Ureter (tissue), 1 donor: Measurements from ENCODE around the gene KCNH6. TPM values are rescaled to one million over a fixed set of nuclear protein-coding genes. Genes with fewer than 3 reads are reported as not detected.

Experiments used
- DNase-seq: peaks from one replicate; pipeline ENCODE4 v3.0.0-alpha.2; 2020; ENCODE audit warnings: low spot score
- total RNA-seq: library from RNA; stranded (reverse); gene quantifications from one replicate; pipeline ENCODE4 v1.2.4, GENCODE V29; 2023
- donor health status: DM: yes; HTN: yes; CAD: no.

KCNH6 gene
- total RNA-seq, 1 donor from 2014 or later: not detected

DNA sequence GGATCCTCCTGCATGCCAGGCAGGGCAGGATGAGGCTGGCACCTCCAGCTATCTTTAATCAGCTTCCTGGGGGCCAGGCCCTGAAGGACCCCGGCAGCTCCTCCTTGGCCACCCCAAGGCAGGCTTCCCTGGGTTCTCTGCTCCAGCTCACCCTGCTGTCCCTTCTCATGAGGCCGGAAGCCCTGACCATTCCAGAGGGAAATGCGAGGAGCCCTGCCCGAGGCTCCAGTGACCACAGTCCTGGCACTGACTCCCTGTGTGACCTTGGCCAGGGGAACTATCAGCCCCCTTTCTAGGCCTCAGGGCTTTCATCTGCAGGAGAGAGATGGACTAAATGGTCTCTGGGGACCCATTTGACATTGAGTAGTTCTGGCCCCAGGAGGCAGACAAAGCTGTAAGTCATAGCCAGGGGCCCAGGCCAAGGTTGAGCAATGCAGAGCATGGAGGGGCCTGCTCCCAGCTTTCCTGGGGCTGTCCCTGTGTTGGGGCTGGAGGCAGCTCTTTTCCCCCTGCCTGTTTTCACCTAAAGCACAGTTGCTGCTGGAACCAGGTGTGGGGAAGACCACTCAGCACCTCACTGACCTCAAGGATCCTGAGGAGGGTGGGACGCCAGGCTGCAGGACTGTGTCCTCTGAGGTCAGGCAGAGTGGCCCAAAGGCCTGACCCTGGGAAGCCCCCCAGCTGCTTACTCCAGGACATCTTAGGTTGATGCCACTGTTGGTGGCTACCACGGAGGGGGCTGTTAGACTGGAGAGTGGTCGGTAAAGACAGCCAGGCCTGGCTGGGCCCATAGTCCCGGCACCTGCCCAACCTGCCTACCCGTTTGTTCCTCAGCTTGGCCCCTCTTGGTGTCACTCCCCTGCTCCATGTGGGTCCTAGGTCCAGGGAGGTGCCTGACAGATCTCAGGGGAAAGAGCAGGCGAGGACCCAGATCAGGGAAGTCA, 8.1 kb downstream of the KCNH6 start:
- DNase-seq: no peak

DNA sequence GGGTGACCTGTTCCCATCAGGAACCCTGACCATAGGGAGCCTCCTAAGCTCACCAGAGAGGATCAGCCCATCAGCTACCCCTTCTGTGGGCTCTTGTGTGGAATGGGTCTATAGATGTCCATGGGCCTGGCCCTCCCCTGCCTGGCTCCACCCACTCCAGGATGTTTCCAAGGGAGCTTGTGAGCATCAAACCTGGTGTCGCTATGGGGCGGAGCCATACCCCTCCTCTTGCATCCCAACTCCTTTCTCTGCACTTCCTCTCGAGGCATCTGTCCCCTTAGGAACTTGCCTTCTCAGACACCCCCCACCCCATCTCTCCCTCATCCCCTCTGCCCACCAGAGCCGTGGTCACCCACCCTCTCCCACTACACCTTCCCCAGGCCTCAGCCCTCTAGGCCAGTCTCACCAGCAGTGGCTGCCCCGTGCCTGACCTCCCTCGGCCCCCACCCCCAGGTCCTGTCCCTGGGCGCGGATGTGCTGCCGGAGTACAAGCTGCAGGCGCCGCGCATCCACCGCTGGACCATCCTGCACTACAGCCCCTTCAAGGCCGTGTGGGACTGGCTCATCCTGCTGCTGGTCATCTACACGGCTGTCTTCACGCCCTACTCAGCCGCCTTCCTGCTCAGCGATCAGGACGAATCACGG, 10.4 kb downstream of the KCNH6 start:
- DNase-seq: no peak

DNA sequence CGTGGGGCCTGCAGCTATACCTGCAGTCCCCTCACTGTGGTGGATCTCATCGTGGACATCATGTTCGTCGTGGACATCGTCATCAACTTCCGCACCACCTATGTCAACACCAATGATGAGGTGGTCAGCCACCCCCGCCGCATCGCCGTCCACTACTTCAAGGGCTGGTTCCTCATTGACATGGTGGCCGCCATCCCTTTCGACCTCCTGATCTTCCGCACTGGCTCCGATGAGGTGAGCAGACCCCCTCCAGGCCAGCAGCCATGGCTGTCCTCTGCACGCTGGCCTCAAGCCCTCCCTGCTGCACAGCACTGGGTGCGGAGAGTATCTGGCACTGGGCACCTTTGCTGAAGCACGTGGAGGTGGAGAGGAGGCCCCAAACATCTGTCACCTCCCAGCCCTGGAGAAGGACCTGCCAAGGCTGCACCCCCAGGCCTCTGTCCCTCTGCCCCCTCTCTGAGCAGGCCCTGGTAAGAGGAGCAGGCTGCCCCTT, 11.0 kb downstream of the KCNH6 start:
- no peak for DNase-seq

DNA sequence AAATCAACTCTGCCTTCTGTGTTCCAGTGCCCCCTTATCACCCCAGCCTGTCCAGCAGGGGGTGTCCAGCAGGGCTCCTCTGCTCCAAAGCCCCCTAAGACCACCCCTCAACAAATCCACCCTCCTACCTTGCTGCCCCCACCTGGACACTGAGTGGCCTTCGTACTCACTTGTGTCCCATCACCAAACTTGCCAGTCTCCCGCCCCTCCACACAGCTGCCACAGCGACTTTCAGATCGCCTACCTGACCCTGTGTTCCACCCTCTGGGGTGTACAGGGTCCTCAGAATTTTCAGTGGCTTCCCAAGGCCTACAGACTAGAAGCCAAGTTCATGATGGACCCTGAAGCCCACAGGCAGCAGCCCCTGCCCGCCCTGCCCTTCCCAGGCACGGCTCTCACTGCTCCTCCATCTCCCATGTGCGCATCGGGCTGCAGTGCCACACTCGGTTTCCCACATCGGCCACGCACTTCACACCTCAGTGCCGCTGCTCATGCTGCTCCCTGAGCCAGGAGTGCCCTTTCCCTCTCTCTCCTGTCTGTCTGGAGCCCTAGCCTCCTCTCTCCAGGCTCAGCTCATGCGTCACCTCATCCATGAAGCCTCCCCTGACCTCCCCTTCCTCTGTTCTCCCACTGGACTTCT, 11.8 kb downstream of the KCNH6 start:
- DNase-seq: no peak

DNA sequence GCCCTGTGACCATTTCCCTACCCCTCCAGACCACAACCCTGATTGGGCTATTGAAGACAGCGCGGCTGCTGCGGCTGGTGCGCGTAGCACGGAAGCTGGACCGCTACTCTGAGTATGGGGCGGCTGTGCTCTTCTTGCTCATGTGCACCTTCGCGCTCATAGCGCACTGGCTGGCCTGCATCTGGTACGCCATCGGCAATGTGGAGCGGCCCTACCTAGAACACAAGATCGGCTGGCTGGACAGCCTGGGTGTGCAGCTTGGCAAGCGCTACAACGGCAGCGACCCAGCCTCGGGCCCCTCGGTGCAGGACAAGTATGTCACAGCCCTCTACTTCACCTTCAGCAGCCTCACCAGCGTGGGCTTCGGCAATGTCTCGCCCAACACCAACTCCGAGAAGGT, 12.5 kb downstream of the KCNH6 start:
- no peak for DNase-seq

DNA sequence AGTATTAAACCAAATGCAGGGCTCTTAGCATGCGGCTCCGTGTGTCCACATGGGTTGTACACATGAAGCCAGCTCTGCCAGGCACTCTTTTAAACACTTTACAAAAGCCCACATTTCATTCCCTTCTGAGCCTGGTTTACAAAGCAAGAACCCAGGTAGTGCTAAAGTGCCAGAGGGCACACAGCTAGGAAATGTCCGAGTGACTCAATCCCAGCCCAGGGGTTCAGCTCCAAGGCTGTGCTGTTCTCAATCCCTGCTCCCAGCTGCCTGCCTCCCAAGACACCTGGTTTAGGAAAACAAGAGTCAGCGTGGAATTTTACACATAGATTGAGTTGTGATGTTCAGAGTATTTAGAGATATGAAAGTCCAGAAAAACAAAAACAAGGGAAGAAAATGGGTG, 13.8 kb downstream of the KCNH6 start:
- no peak for DNase-seq

DNA sequence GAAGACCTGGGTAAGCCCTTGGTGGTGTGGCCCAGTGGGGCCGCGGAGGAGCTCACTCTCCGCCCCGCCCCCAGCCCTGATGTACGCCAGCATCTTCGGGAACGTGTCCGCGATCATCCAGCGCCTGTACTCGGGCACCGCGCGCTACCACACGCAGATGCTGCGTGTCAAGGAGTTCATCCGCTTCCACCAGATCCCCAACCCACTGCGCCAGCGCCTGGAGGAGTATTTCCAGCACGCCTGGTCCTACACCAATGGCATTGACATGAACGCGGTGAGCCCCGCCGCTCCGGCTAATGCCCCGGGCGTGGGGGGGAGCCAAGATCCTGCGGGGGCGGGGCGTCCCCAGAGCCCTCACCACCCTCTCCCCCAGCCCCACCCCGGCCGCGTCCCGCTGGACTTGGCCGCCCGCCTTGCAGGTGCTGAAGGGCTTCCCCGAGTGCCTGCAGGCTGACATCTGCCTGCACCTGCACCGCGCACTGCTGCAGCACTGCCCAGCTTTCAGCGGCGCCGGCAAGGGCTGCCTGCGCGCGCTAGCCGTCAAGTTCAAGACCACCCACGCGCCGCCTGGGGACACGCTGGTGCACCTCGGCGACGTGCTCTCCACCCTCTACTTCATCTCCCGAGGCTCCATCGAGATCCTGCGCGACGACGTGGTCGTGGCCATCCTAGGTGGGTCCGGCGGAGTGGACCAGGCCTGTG, 15.0 kb downstream of the KCNH6 start:
- no peak for DNase-seq

DNA sequence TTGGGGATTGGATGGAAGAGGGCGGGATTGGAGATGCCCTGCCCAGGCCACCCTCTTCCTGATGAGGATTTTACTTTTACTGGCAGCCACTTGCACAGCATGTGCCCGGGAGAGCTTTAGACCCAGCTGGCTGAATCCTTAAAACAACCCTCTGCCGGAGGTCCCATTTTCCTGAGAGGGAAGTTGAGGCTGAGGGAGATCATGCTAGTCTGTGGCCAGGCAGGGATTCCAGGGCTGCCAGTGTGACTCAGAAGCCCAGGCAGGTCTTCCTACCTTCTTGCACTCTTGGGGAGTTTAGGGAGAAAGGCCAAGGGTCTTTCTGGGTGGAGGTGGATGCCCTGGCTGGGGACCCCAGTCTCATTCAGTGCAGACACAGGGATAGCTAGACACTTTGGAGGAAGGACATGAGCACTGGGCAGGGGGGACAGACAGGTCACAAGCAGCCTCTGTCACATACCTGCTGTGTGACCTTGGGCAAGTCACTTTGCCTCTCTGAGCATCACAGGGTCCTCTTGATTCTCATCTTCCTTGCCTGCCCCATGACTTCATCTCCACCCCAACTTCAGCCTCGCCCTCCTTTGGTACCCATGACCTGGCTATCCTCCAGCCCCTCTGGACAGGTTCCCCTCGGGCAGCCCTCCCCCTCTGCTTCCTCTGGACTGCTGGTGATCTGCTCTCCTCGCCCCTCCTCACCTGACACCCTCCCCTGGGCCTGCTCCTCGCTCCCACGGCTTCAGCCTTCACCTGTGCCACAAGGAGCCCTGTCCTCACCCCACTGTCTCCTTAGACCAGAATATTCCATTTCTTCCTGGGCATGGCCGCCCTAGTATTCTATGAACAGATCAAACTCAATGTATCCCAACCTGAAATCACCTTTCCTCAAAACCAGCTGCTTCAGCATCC, 15.8 kb downstream of the KCNH6 start:
- DNase-seq: no peak

DNA sequence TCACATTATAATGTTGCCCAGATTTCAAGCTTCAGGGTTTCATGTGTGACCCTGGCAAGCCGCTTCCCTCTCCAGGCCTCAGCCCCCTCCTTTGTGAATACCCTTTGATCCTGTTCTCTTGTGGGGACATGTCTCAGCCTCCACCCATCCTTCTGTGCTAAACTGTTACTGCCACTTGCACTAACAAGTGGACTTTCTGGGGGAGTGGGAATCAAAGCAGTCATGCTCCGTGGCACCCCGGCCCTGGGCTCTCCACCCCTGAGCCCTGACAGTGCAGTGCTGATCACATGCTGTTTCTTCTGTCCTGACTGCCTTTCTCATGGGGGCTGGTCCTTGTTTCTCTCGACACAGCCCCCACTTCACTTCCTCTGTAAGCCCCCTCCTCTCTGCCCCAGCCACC, 17.4 kb downstream of the KCNH6 start:
- no peak for DNase-seq

DNA sequence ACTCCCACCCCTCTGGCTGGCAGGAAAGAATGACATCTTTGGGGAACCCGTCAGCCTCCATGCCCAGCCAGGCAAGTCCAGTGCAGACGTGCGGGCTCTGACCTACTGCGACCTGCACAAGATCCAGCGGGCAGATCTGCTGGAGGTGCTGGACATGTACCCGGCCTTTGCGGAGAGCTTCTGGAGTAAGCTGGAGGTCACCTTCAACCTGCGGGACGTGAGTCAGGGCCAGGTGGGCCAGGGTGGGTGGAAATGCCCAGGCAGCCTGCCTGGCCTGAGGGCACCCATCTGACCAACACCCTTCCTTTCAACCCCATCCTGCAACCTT, 19.0 kb downstream of the KCNH6 start:
- no peak for DNase-seq

DNA sequence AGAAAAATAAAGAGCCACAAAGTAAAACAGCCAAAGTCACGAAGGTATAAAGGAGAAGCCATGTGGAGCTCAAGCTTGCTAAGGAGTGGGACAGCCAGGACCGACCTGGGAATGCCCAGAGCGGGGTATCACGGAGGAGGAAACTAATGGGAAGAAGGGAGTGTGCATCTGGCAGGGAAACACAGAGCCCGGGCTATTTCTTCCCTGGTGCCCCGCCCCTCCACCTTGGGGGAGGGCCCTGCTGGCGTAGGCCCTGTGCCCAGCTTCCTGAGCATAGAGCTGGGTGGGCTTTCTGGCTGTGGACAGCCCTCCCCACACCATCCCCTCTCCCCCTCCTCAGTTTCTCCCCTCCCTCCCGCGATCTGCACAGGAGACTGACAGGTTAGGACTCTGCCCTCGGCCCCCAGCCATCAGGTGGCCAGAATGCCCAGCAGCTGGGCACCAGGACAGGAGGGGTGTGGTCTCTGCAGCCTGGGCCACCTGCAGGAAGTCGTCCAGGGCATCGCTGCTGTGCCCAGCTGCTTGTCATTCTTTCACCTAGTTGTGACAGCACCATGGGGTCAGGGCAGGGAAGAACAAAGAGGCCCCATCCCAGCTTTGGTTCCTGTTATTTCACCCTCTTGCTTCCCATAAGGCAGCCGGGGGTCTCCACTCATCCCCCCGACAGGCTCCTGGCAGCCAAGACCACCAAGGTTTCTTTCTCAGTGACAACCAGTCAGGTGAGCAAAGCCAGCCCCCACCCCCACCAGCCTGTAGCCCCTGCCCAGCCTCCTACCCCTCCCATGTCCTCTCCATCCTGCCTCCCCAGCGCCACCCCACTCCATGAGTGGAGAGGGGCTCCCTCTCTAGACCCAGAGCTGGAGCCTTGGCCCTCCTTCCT, 20.0 kb downstream of the KCNH6 start:
- DNase-seq: no peak

DNA sequence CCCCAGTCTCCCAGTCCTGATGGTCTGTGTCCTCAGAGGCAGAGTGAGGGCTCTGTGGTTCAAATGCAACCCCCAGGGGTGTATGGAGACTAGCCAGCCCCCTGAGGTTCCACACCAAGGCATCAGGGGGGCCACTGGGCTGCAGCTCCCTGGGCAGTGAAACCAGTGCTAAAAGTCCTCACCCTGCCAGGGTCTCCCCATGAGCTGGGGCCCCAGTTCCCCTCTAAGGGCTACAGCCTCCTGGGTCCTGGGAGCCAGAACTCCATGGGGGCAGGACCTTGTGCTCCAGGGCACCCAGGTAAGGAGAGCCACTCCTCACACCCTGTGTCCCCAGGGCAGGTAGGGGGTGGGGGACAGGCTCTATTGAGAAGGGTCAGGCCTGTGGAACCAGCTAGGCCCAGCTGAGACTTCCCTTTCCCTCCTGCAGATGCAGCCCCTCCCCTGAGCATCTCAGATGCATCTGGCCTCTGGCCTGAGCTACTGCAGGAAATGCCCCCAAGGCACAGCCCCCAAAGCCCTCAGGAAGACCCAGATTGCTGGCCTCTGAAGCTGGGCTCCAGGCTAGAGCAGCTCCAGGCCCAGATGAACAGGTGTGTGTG, 20.8 kb downstream of the KCNH6 start:
- DNase-seq: no peak

DNA sequence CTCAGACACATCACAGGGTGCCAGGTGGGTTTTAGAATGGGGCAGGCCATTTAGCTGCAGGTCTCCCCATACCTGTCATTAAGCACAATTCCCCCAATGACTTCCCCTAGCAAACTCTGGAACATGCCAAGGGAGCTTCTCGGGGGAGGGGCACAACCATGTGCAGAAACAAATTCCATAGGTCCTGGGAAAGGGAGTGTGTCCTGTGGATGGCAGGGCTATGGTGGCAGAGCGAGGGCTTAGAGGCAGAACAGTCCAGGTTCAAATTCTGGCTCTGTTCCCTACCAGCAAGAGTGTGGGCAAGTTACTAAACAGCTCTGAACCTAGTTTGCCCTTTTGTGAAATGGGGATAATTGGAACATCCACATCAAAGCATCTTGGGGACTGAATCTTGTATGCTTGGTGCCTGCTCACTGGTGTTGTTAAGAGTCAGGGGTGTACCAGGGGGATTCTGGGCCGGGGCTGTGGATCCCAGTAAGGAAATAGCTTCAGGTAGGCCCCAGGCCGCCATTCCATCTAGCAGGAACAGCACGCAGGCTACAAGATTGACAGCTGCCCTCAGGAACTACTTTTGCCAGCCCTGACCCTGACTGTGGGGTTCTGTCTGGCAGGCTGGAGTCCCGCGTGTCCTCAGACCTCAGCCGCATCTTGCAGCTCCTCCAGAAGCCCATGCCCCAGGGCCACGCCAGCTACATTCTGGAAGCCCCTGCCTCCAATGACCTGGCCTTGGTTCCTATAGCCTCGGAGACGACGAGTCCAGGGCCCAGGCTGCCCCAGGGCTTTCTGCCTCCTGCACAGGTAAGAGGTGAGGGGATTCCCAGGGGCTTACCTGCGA, 21.5 kb downstream of the KCNH6 start:
- DNase-seq: no peak

DNA sequence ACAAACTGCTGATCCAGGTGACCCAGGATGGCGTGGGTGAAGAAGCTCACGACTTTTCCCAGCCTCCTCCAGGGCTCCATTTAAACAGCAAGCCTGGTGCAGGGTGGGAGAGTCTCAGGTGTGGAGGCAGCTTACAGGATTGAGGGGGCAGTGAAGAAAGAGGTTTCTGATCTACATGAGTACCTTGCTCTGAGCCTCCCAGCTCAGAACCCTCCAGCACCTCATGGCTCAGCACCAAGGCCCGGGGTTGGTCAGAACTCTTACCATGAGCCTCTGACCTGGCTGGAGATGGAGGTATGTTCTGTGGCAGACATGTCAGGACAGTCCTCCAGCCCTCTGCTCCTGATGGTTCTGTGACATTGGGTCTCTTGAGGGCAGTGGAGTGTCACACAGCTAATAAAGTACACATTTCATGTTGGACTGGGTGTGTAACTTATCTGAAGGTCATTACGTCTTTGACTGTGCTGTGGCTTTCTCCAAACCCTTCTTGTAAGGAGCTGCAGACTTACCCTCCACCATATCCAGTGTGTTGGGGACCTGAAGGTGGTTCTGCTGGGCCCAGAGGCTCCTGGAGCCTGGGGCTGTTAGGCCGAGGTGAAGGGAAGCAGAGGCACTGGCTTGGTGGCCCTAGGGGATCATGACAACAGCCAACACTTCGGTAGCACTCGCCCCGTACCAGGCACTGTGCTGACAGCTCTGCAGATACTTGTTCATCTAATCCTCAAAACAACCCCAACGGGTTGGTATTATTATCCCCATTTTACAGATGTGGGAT, 23.3 kb downstream of the KCNH6 start:
- DNase-seq: no peak

DNA sequence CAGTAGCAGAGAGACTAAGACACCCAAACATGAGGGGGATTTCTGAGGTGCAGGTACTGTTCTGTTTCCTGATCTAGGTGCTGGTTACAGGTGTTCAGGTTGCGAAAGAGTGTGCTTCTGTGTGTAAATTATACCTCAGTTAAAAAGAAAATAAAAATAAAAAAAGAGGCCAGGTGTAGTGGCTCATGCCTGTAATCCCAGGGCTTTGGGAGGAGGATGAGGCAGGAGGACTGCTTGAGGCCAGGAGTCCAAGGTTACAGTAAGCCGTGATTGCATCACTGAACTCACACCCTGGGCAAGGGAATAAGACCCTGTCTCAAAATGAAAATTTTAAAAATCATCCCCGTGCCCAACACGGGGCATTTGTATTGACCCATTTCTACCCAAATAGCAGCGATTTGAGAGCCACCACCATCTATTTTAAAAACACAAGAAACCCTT, 23.9 kb downstream of the KCNH6 start:
- DNase-seq: no peak

DNA sequence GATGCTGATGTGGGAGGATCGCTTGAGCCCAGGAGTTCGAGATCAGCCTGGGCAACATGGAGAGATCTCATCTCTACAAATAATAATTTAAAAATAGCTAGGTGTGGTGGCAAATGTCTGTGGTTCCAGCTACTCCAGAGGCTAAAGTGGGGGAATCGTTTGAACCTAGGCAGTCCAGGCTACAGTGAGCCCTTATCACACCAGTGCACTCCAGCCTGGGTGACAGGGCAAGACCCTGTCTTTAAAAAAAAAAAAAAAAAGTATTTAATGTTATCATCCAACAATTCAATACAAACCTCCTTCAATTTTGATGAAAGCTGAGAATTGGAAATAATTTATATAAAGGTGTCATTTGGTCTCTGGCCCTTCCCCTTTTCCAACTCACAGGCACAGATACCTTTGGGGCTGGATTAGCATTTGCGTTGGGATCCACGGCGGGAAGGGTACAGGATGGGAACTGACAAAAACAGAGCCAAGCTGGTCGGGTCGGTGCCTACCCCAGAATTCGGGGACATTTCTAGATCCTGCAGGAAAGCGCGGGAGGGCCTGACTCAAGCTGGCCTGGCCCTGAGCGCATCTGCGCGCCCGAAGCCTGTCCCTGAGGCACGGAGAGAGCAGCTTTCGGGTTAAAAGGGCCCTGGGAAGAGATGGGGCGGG, 26.3 kb downstream of the KCNH6 start:
- no peak for DNase-seq
